PC-9 (cell line): ENCODE results near the gene SSX2. TPM values are rescaled to one million over a fixed set of nuclear protein-coding genes. Genes with fewer than 3 reads are reported as not detected.
"Not testable (repeated sequence)": the region's sequence is repeated elsewhere in the genome, so short reads cannot be mapped to it uniquely, and the experiment has no call there.

ENCODE experiments used
- BruUV-seq: library from RNA; stranded (reverse); fragments of 400-500 nt; replicated peaks from 2 replicates; lab custom pipeline; 2021; lab: Mats Ljungman, UMichigan
- CTCF ChIA-PET: fragments of 300-600 bp; sonication (Branson Sonifier 250); formaldehyde crosslinking; loops from one replicate; lab custom pipeline; 2022; ENCODE audit warnings: antibody characterized with exemption; lab: Charles Lee
- POLR2A ChIA-PET: fragments of 300-600 bp; sonication (Branson Sonifier 250); formaldehyde crosslinking; loops from one replicate; lab custom pipeline; 2022; ENCODE audit warnings: antibody characterized with exemption; ENCODE audit not compliant: unreplicated experiment; lab: Charles Lee
- DNase-seq, 2 experiments: peaks; one replicate each; pipeline versions ENCODE4 v3.0.0 to v3.0.0-alpha.2; 2015 to 2022; ENCODE audit warnings: mixed read lengths in 1 of 2
- H2AFZ ChIP-seq: fragments of 200-600 bp; sonication (generic); 2 replicates; pipeline ENCODE4 v1.8.1; 2017; ENCODE audit warnings: antibody characterized with exemption
- H3F3A ChIP-seq: fragments of 200-600 bp; sonication (generic); 2 replicates; pipeline ENCODE4 v1.8.1; 2017; ENCODE audit warnings: antibody characterized with exemption, mild to moderate bottlenecking, low read depth; ENCODE audit not compliant: insufficient read depth
- H3K27ac ChIP-seq: fragments of 200-600 bp; sonication (generic); 2 replicates; pipeline ENCODE4 v1.6.1; 2016; ENCODE audit warnings: mixed run types
- H3K27me3 ChIP-seq: fragments of 200-600 bp; sonication (generic); 2 replicates; pipeline ENCODE4 v1.6.1; 2016; ENCODE audit warnings: low read depth, mixed run types; ENCODE audit not compliant: insufficient read depth
- H3K36me3 ChIP-seq: fragments of 200-600 bp; sonication (generic); 2 replicates; pipeline ENCODE4 v1.6.1; 2016; ENCODE audit warnings: low read depth, mixed run types
- H3K4me1 ChIP-seq: fragments of 200-600 bp; sonication (generic); replicated peaks from 2 replicates; pipeline ENCODE4 v1.6.1; 2016; ENCODE audit warnings: mixed run types; ENCODE audit not compliant: insufficient read depth
- H3K4me2 ChIP-seq: fragments of 200-600 bp; sonication (generic); 2 replicates; pipeline ENCODE4 v1.6.1; 2017; ENCODE audit warnings: mixed run types
- H3K4me3 ChIP-seq: fragments of 200-600 bp; sonication (generic); 2 replicates; pipeline ENCODE4 v1.6.1; 2016; ENCODE audit warnings: mixed run types
- H3K79me2 ChIP-seq: fragments of 200-600 bp; sonication (generic); 2 replicates; pipeline ENCODE4 v1.6.1; 2017; ENCODE audit warnings: low read depth, mixed run types
- H3K9me2 ChIP-seq: fragments of 200-600 bp; sonication (generic); 2 replicates; pipeline ENCODE4 v1.8.1; 2017; ENCODE audit warnings: mild to moderate bottlenecking; ENCODE audit not compliant: insufficient read depth
- H3K9me3 ChIP-seq: fragments of 200-600 bp; sonication (generic); 2 replicates; pipeline ENCODE4 v1.8.1; 2016; ENCODE audit warnings: low read depth; ENCODE audit not compliant: insufficient read depth
- H4K20me1 ChIP-seq: fragments of 200-600 bp; sonication (generic); 2 replicates; pipeline ENCODE4 v1.8.1; 2017; ENCODE audit not compliant: insufficient read depth
- intact Hi-C: fragments of 100-400 bp; cut with micrococcal nuclease; formaldehyde crosslinking; loops from one replicate; pipeline ENCODE4 v1.10.0; 2022; ENCODE audit not compliant: unreplicated experiment
- total RNA-seq: library from RNA; stranded (reverse); gene quantifications from 2 replicates; pipeline ENCODE4 v1.2.3, GENCODE V29; 2021

The SSX2 gene
- total RNA-seq, 1 experiment from 2014 or later = 52.2 TPM

DNA sequence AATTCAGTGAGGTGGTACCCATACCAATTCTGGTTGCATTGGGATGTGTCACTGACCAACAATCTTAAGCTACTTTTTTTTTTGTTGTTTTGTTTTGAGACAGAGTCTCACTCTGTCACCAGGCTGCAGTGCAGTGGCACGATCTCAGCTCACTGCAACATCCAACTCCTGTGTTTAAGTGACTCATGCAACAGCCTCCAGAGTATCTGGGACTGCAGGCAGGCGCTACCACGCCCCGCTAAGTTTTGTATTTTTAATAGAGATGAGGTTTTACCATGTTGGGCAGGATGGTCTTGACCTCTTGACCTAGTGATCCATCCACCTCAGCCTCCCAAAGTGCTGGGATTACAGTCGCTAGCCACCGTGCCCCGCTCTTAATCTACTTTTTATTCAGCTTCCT lies 58.0 kb downstream of the SSX2 start:
- not testable (repeated sequence) for BruUV-seq

More for the DNA sequence above, 58.0 kb downstream of the SSX2 start:
- H3K9me2 ChIP-seq, CTCF ChIA-PET, H3K36me3 ChIP-seq, H3K4me1 ChIP-seq, H3K4me3 ChIP-seq, H3K27me3 ChIP-seq, H3K27ac ChIP-seq, POLR2A ChIA-PET, H4K20me1 ChIP-seq, H3F3A ChIP-seq, DNase-seq, H3K9me3 ChIP-seq, H3K79me2 ChIP-seq, H3K4me2 ChIP-seq, H2AFZ ChIP-seq, intact Hi-C loops: not testable (repeated sequence)

Other genes starting within 250 kb of the SSX2 start
- not detected in 2 replicates for gene XAGE1A, start 211.4 kb downstream of the SSX2 start, total RNA-seq
- not detected in 2 replicates for gene XAGE1B, start 190.1 kb downstream of the SSX2 start, total RNA-seq
- not detected in 2 replicates for gene SSX7, start 52.3 kb downstream of the SSX2 start, total RNA-seq
- gene SSX2B, start 44.1 kb upstream of the SSX2 start, total RNA-seq = 39.6 TPM in 1 of 2 replicates, not detected in the other
- not detected in 2 replicates for gene SPANXN5, start 90.2 kb upstream of the SSX2 start, total RNA-seq
- gene XAGE5, start 104.1 kb upstream of the SSX2 start, total RNA-seq = not detected in 2 replicates
- gene XAGE3, start 160.9 kb upstream of the SSX2 start, total RNA-seq = not detected in 2 replicates
- 20.0 and 24.1 TPM in 2 replicates for gene FAM156B, start 190.2 kb upstream of the SSX2 start, total RNA-seq